Endothelial cell of umbilical vein (primary cell): ENCODE measurements around the gene ALPL. TPM values are rescaled to one million over a fixed set of nuclear protein-coding genes. Genes with fewer than 3 reads are reported as not detected.

Experiments
- BruUV-seq: library from RNA; stranded (reverse); fragments of 400-500 nt; replicated peaks from 2 replicates; lab custom pipeline; 2021; lab: Mats Ljungman, UMichigan
- CTCF ChIA-PET: fragments of 300-600, 350-600 bp; sonication (Branson Sonifier 250); formaldehyde crosslinking; loops from one replicate; lab custom pipeline; 2021; ENCODE audit warnings: antibody characterized with exemption, inconsistent platforms; lab: Charles Lee
- POLR2A ChIA-PET: fragments of 300-600, 350-600 bp; sonication (Branson Sonifier 250); formaldehyde crosslinking; loops from one replicate; lab custom pipeline; 2021; ENCODE audit warnings: antibody characterized with exemption, inconsistent platforms; lab: Charles Lee
- DNase-seq: peaks from one replicate; pipeline ENCODE4 v3.0.0-alpha.2; 2011; ENCODE audit warnings: low read depth, low spot score
- FAIRE-seq: peaks from 2 replicates; lab custom pipeline; 2011; peaks lifted over from hg19 to GRCh38; lab: Jason Lieb, UNC
- H2AFZ ChIP-seq: 2 replicates; pipeline ENCODE4 v1.6.0; 2012; ENCODE audit warnings: low read depth, low read length, control low read depth, inconsistent platforms
- H3K27ac ChIP-seq: 2 replicates; pipeline ENCODE4 v1.5.1; 2011; ENCODE audit warnings: low read depth, mild to moderate bottlenecking, control low read depth, low read length, moderate library complexity; ENCODE audit not compliant: insufficient read depth
- H3K27me3 ChIP-seq, 2 experiments: 2 replicates each; pipeline versions ENCODE4 v1.6.0 to v1.6.1; 2011; ENCODE audit warnings: low read length in 2 of 2, mixed read lengths in 1 of 2; ENCODE audit not compliant: control insufficient read depth in 2 of 2, insufficient read depth in 2 of 2
- H3K36me3 ChIP-seq, 2 experiments: 2 replicates in 1 of 2; 3 replicates in 1 of 2; pipeline ENCODE4 v1.5.1; 2011; ENCODE audit warnings: low read length in 2 of 2, mild to moderate bottlenecking in 1 of 2, moderate library complexity in 1 of 2; ENCODE audit not compliant: control insufficient read depth in 2 of 2, insufficient read depth in 2 of 2; ENCODE audit errors: extremely low read depth in 1 of 2
- H3K4me1 ChIP-seq: 3 replicates; pipeline ENCODE4 v1.5.1; 2011; ENCODE audit warnings: mild to moderate bottlenecking, low read length; ENCODE audit not compliant: control insufficient read depth, insufficient read depth; ENCODE audit errors: extremely low read depth
- H3K4me2 ChIP-seq: 2 replicates; pipeline ENCODE4 v1.6.1; 2011; ENCODE audit warnings: low read length, control low read depth, mixed read lengths; ENCODE audit not compliant: insufficient read depth
- H3K4me3 ChIP-seq, 3 experiments: fragments of 200-600 bp in 1 of 3; sonication (generic), shearing (Covaris generic) in 1 of 3; replicated peaks in 1 of 3; 2 replicates each; pipeline ENCODE4 v1.5.1; 2011 to 2016; ENCODE audit warnings: control low read depth in 3 of 3, low read length in 3 of 3, mild to moderate bottlenecking in 2 of 3, inconsistent platforms in 1 of 3, low read depth in 1 of 3, moderate library complexity in 1 of 3; ENCODE audit not compliant: insufficient read depth in 1 of 3
- H3K79me2 ChIP-seq: 2 replicates; pipeline ENCODE4 v1.6.0; 2012; ENCODE audit warnings: low read length, inconsistent platforms; ENCODE audit not compliant: control insufficient read depth, insufficient read depth
- H3K9ac ChIP-seq: replicated peaks from 2 replicates; pipeline ENCODE3; 2011; ENCODE audit warnings: low read length, control low read depth; ENCODE audit not compliant: insufficient read depth; ENCODE audit errors: extremely low read depth
- H3K9me1 ChIP-seq: replicated peaks from 3 replicates; pipeline ENCODE4 v1.6.0; 2011; ENCODE audit warnings: mild to moderate bottlenecking, low read length; ENCODE audit not compliant: control insufficient read depth, insufficient read depth; ENCODE audit errors: extremely low read depth
- H3K9me3 ChIP-seq: replicated peaks from 2 replicates; pipeline ENCODE4 v1.5.1; 2012; ENCODE audit warnings: low read length, inconsistent platforms; ENCODE audit not compliant: control insufficient read depth, insufficient read depth
- H4K20me1 ChIP-seq: replicated peaks from 2 replicates; pipeline ENCODE3; 2011; ENCODE audit warnings: mild to moderate bottlenecking, low read length; ENCODE audit not compliant: control insufficient read depth, insufficient read depth; ENCODE audit errors: extremely low read depth
- EZH2 ChIP-seq: IDR thresholded peaks from 2 replicates; pipeline ENCODE4 v1.6.1; 2012; ENCODE audit warnings: borderline replicate concordance, low read depth, mild to moderate bottlenecking, moderate library complexity, low read length, inconsistent platforms; ENCODE audit not compliant: severe bottlenecking
- FOS ChIP-seq: IDR thresholded peaks from 2 replicates; pipeline ENCODE4 v1.6.1; 2011; ENCODE audit warnings: mild to moderate bottlenecking, low read length, moderate library complexity, borderline replicate concordance; ENCODE audit not compliant: insufficient read depth
- GATA2 ChIP-seq: IDR thresholded peaks from 2 replicates; pipeline ENCODE4 v1.7.0; 2011; ENCODE audit warnings: low read depth, mild to moderate bottlenecking, moderate library complexity, mixed read lengths, low read length; ENCODE audit not compliant: insufficient read length, insufficient read depth
- JUN ChIP-seq: IDR thresholded peaks from 2 replicates; pipeline ENCODE4 v1.6.1; 2011; ENCODE audit warnings: borderline replicate concordance, low read depth; ENCODE audit not compliant: insufficient read length, insufficient read depth
- MAX ChIP-seq: IDR thresholded peaks from 2 replicates; pipeline ENCODE4 v1.6.1; 2011; ENCODE audit not compliant: insufficient read depth, insufficient read length
- MYC ChIP-seq: IDR thresholded peaks from one replicate; pipeline ENCODE4 v1.6.1; 2011; ENCODE audit warnings: mild to moderate bottlenecking, low read depth, low read length
- POLR2A ChIP-seq: IDR thresholded peaks from 2 replicates; pipeline ENCODE4 v1.6.1; 2012; ENCODE audit warnings: low read depth, mild to moderate bottlenecking, control low read depth, low read length
- POLR2AphosphoS5 ChIP-seq: IDR thresholded peaks from 2 replicates; pipeline ENCODE4 v1.6.1; 2012; ENCODE audit warnings: low read depth, mild to moderate bottlenecking, control low read depth, low read length, moderate library complexity; ENCODE audit not compliant: insufficient read depth
- dilution Hi-C: fragments of 300-500 bp; cut with MboI; formaldehyde crosslinking; loops from one replicate; pipeline ENCODE4 v1.15.0; 2019; ENCODE audit warnings: low sequenced_read_pairs; ENCODE audit not compliant: extremely low pct_ligation_motif_present
- intact Hi-C: fragments of 100-400 bp; cut with micrococcal nuclease; formaldehyde crosslinking; loops from one replicate; pipeline ENCODE4 v1.10.0; 2022
- polyA plus RNA-seq, 4 experiments: library from polyadenylated mRNA; depleted of rRNA in 3 of 4; stranded (reverse) in 3 of 4; unstranded in 1 of 4; fragments of >200 nt; gene quantifications; 2 replicates each; pipeline versions ENCODE4 v1.2.1 to v1.2.3, GENCODE V29; 2011 to 2012; ENCODE audit warnings: missing spikeins in 1 of 4
- total RNA-seq: library from RNA; stranded (reverse); gene quantifications from 2 replicates; pipeline ENCODE4 v1.2.3, GENCODE V29; 2021
- TF ChIP-seq, protein P1 (sequence below), 2 donors: IDR thresholded peaks; 1 replicate in 1 of 2; 2 replicates in 1 of 2; pipeline ENCODE4 v1.5.1; 2011; ENCODE audit warnings: low read length in 2 of 2, mild to moderate bottlenecking in 2 of 2, moderate library complexity in 2 of 2, control low read depth in 1 of 2, inconsistent platforms in 1 of 2, low read depth in 1 of 2; ENCODE audit not compliant: insufficient read depth in 1 of 2; ENCODE audit errors: extremely low read depth in 1 of 2

Gene ALPL
- total and polyA plus RNA-seq, 2 donors (not counting 3 experiments of a cell fraction or from before 2014, with no cell fraction given), result 0.38 to 0.92 TPM

GRCh38 chr1:21492356-21492625 lies 16.9 kb upstream of the ALPL start:
- H4K20me1 ChIP-seq, result no peaks in the 10 kb centered on the region
- DNase-seq, result no peak
- TF ChIP-seq MYC (no peak), MAX (no peak), EZH2 (no peak), FOS (no peak), GATA2 (no peak), JUN (no peak), POLR2AphosphoS5 (no peak), POLR2A (no peak)
- TF ChIP-seq, protein P1, sequence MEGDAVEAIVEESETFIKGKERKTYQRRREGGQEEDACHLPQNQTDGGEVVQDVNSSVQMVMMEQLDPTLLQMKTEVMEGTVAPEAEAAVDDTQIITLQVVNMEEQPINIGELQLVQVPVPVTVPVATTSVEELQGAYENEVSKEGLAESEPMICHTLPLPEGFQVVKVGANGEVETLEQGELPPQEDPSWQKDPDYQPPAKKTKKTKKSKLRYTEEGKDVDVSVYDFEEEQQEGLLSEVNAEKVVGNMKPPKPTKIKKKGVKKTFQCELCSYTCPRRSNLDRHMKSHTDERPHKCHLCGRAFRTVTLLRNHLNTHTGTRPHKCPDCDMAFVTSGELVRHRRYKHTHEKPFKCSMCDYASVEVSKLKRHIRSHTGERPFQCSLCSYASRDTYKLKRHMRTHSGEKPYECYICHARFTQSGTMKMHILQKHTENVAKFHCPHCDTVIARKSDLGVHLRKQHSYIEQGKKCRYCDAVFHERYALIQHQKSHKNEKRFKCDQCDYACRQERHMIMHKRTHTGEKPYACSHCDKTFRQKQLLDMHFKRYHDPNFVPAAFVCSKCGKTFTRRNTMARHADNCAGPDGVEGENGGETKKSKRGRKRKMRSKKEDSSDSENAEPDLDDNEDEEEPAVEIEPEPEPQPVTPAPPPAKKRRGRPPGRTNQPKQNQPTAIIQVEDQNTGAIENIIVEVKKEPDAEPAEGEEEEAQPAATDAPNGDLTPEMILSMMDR (IDR thresholded peaks at IDR 0.05; ENCODE audit: extremely low read depth in 1 of 2, insufficient read depth in 1 of 2, low read depth in 1 of 2, low read length in 2 of 2), result no peak
- ChIA-PET POLR2A (no interaction called here), CTCF (no interaction called here)
- no TSS peak for BruUV-seq
- no peaks in the 10 kb centered on the region for H3K4me1 ChIP-seq
- no peak overlapping the region for H3K9ac ChIP-seq
- H3K79me2 ChIP-seq, result no peaks in the 10 kb centered on the region
- H3K4me2 ChIP-seq, result no peak overlapping the region
- H3K36me3 ChIP-seq, result no peaks in the 10 kb centered on the region
- intact Hi-C loops (no loop called here), dilution Hi-C loops (no loop called here)
- H3K9me1 ChIP-seq, result no peaks in the 10 kb centered on the region
- H3K27ac ChIP-seq, result no peak overlapping the region
- H3K27me3 ChIP-seq, result peaks cover 5 to 13% of the 10 kb centered on the region in 2 experiments
- FAIRE-seq, result no peak
- H2AFZ ChIP-seq, result no peak overlapping the region
- no peak overlapping the region for H3K4me3 ChIP-seq
- H3K9me3 ChIP-seq, result no peaks in the 10 kb centered on the region
